Endodermal cell (in vitro differentiated cells): ENCODE results near the gene HTD2. TPM values are rescaled to one million over a fixed set of nuclear protein-coding genes. Genes with fewer than 3 reads are reported as not detected.

Experiments used
- DNase-seq: peaks from one replicate; pipeline ENCODE4 v3.0.0-alpha.2; 2017
- H3K27ac ChIP-seq: 2 replicates; pipeline ENCODE4 v1.5.1; 2013; ENCODE audit warnings: mild to moderate bottlenecking, low read depth, low read length, moderate library complexity
- H3K27me3 ChIP-seq: 2 replicates; pipeline ENCODE4 v1.6.1; 2013; ENCODE audit warnings: mild to moderate bottlenecking, low read length, moderate library complexity; ENCODE audit not compliant: insufficient read depth, control insufficient read depth, poor library complexity, severe bottlenecking
- H3K36me3 ChIP-seq: 2 replicates; pipeline ENCODE4 v1.7.0; 2013; ENCODE audit warnings: mild to moderate bottlenecking, low read length, moderate library complexity; ENCODE audit not compliant: control insufficient read depth, insufficient read depth
- H3K4me1 ChIP-seq: one replicate; pipeline ENCODE4 v1.7.0; 2013; ENCODE audit warnings: low read length; ENCODE audit not compliant: control insufficient read depth, insufficient read depth
- H3K4me3 ChIP-seq: 2 replicates; pipeline ENCODE4 v1.5.1; 2013; ENCODE audit warnings: mild to moderate bottlenecking, low read length, moderate library complexity
- H3K9ac ChIP-seq: 2 replicates; pipeline ENCODE4 v1.6.1; 2013; ENCODE audit warnings: mild to moderate bottlenecking, low read length, moderate library complexity; ENCODE audit not compliant: poor library complexity, severe bottlenecking; ENCODE audit errors: extremely low read depth
- H3K9me3 ChIP-seq: 2 replicates; pipeline ENCODE4 v1.6.1; 2013; ENCODE audit warnings: mild to moderate bottlenecking, low read length, moderate library complexity; ENCODE audit not compliant: control insufficient read depth
- H3K27ac Mint-ChIP-seq: 2 replicates; pipeline ENCODE4 v1.8.0; 2020; ENCODE audit warnings: mixed read lengths
- H3K27me3 Mint-ChIP-seq: 2 replicates; pipeline ENCODE4 v1.8.0; 2021; ENCODE audit warnings: mild to moderate bottlenecking, mixed read lengths; ENCODE audit not compliant: insufficient read depth
- H3K36me3 Mint-ChIP-seq: 2 replicates; pipeline ENCODE4 v1.8.0; 2020; ENCODE audit warnings: low read depth, mixed read lengths
- H3K4me1 Mint-ChIP-seq: 2 replicates; pipeline ENCODE4 v1.8.0; 2020; ENCODE audit warnings: mixed read lengths
- H3K4me3 Mint-ChIP-seq: 2 replicates; pipeline ENCODE4 v1.8.0; 2020; ENCODE audit warnings: mild to moderate bottlenecking, moderate library complexity, mixed read lengths
- H3K9me3 Mint-ChIP-seq: 2 replicates; pipeline ENCODE4 v1.8.0; 2020; ENCODE audit warnings: mild to moderate bottlenecking, mixed read lengths
- CTCF ChIP-seq: fragments of 200-600 bp; sonication (generic); conservative IDR thresholded peaks from 2 replicates; pipeline ENCODE4 v1.5.0; 2021; ENCODE audit warnings: antibody characterized with exemption, mild to moderate bottlenecking
- WGBS, 2 experiments: methylation state at CpG; one replicate each; pipeline versions ENCODE4 v1.1.5 to v1.1.7; 2013; ENCODE audit warnings: missing lambda C conversion rate in 2 of 2, mixed read lengths in 1 of 2; ENCODE audit not compliant: insufficient coverage in 1 of 2, insufficient read length in 1 of 2; 5-methylcytosine and 5-hydroxymethylcytosine counted together
- total RNA-seq, 2 donors: library from RNA; stranded (reverse); fragmentation: NEBNext Ultra II Directional in 1 of 2; extraction: Animal tissue kit (Norgen Biotek cat#: 25700) in 1 of 2; gene quantifications; 2 replicates in 1 of 2; 3 replicates in 1 of 2; pipeline ENCODE4 v1.2.1, GENCODE V29; 2021

Gene HTD2
- total RNA-seq, 2 donors from 2014 or later, result 10.5 to 13.7 TPM

- Histone ChIP-seq H3K36me3 (no peaks in the 10 kb centered on the region), H3K27ac (no peak overlapping the region), H3K4me3 (no peak overlapping the region), H3K4me1 (no peaks in the 10 kb centered on the region), H3K27me3 (no peaks in the 10 kb centered on the region), H3K9ac (no peak overlapping the region), H3K9me3 (no peaks in the 10 kb centered on the region)
- Mint-ChIP-seq H3K36me3 (no peaks in the 10 kb centered on the region), H3K4me1 (no peaks in the 10 kb centered on the region), H3K4me3 (no peak overlapping the region), H3K27me3 (no peaks in the 10 kb centered on the region), H3K9me3 (no peaks in the 10 kb centered on the region), H3K27ac (no peak overlapping the region)
- DNase-seq, result no peak
- 85 to 93% methylated on average over 3 to 4 of the region's 4 CpGs for WGBS, 2 experiments
- TF ChIP-seq CTCF, result no peak
Observed at GRCh38 chr3:58345457-58345856, 39.1 kb downstream of the HTD2 start.

- Histone ChIP-seq H3K36me3 (no peaks in the 10 kb centered on the region), H3K9ac (no peak overlapping the region), H3K4me1 (no peaks in the 10 kb centered on the region), H3K27me3 (no peaks in the 10 kb centered on the region), H3K9me3 (no peaks in the 10 kb centered on the region), H3K4me3 (no peak overlapping the region), H3K27ac (no peak overlapping the region)
- no peak overlapping the region for H3K4me3 Mint-ChIP-seq
- no peaks in the 10 kb centered on the region for H3K36me3 Mint-ChIP-seq
- DNase-seq, result no peak
- H3K9me3 Mint-ChIP-seq, result no peaks in the 10 kb centered on the region
- H3K27ac Mint-ChIP-seq, result no peak overlapping the region
- no peaks in the 10 kb centered on the region for H3K27me3 Mint-ChIP-seq
- no peaks in the 10 kb centered on the region for H3K4me1 Mint-ChIP-seq
- TF ChIP-seq CTCF, result no peak
- 90% methylated on average over 2 of the region's 2 CpGs; no CpG with 5 or more reads in 1 of the 2 experiments for WGBS, 2 experiments
Observed at GRCh38 chr3:58346368-58346767, 40.0 kb downstream of the HTD2 start.

GRCh38 chr3:58347984-58348383 is 41.7 kb downstream of the HTD2 start:
- no peaks in the 10 kb centered on the region for H3K27me3 ChIP-seq
- DNase-seq, result no peak
- H3K27me3 Mint-ChIP-seq, result no peaks in the 10 kb centered on the region
- H3K9ac ChIP-seq, result no peak overlapping the region
- H3K27ac ChIP-seq, result no peak overlapping the region
- H3K9me3 ChIP-seq, result no peaks in the 10 kb centered on the region
- no peaks in the 10 kb centered on the region for H3K36me3 Mint-ChIP-seq
- peaks cover 8% of the 10 kb centered on the region for H3K4me1 Mint-ChIP-seq
- no peaks in the 10 kb centered on the region for H3K36me3 ChIP-seq
- peaks cover 2% of the 10 kb centered on the region for H3K4me1 ChIP-seq
- H3K4me3 Mint-ChIP-seq, result no peak overlapping the region
- no peak overlapping the region for H3K27ac Mint-ChIP-seq
- TF ChIP-seq CTCF, result no peak
- H3K4me3 ChIP-seq, result no peak overlapping the region
- WGBS, 2 experiments, result 97% methylated on average over 3 to 7 of the region's 7 CpGs
- no peaks in the 10 kb centered on the region for H3K9me3 Mint-ChIP-seq
